ENCODE measurements around the gene XYLT2.

Gene XYLT2

DNA sequence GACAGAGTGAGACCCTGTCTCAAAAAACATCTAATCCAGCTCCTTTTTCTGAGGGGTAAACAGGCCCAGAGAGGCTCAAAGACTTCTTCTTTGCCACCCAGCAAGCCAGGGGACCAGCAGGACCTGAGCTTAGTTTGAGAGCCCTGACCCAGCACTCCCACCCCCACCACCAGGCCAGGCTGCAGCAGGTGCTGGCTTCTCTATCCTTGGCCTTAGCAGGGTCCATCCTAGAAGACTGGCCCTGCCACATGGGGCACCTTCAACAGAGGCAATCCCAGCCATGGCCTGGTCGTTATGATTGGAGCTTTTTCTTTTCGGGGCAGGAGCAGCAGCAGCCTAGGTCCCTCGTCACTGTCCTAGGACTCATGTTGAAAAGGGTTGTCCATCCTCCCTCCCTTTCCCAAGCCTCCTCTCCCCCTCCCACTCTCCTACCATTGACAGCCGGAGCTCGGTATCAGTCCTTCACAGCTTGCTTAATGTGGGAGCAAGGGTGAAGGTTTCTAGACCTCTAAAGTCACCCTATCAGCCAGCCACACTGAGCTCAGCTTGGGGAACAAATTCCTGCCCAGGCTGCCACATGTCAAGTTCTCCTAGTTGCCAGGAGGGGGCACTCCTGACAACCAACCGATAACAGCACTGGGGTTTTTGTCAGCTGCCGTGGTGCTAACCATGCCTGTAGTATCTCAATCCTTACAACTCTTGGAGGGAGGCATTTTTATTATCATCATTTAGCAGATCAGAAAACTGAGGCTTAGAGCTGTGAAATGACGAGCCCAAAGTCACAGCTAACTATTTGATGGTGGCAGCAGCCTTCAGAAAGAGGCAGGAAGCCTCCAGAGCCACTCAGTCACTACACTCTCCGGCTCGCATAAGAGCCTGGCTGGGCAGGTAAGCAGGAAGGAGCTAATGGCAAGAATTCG is 15.9 kb downstream of the XYLT2 start:
- no peak overlapping the region for H3K27ac ChIP-seq
- peak; percentile 18 for DNase-seq (ENCODE audit: low read depth, low spot score)

DNA sequence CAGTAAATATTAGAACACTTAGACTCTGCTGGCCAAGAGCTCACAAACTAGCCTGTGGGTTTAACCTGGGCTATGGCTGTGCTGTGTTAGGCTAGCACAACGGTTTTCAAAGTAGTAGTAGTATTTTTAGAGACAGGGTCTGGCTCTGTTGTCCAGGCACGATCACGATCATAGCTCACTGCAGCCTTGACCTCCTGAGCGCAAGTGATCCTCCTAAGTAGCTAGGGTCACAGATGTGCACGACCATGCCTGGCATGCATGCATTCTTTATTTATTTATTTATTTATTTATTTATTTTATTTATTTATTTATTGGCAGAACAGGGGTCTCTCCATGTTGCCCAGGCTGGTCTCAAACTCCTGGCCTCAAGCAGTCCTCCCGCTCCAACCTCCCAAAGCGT is 16.7 kb downstream of the XYLT2 start:
- no peak for DNase-seq (ENCODE audit: low read depth, low spot score)
- no peak overlapping the region for H3K27ac ChIP-seq

DNA sequence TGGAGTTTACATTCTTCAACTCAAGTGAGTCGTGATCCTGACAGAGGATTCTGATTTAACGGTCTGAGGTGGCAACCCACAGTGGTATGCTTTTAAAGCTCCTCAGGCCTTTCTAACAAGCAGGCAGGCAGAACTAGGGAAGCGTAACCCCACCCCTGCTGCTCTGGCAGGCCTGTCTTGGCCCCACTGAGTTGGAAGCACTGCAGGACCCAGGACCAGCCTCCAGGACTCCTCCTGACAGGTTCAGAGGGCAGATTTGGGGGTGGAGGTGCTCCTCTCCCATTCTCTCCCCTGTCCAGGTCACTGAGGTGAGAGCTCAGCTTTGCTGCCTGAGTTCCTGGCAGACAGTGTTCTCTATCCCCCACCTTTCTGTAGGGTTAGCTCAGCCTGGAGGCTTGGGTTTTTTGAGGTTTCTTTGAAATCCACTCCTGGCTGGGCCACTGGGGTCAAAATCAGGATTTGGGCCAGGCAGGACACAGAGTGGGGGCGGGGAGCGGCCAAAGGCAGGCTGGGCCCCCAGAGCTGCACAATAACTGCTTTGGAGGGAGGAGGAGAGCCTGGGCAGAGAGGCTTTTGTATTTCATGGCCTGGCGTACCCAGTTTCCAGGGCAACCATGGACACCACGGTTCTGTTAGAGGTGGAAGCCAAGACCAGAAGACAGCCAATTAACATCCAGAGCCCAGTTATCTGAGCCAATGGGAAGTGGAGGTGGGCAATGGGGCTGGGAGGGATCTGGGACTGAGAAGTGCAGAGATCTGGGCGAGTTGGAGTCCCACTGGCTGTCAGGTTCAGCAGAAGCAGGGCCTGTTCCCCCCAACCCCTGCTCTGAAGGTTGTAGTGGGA is 17.5 kb downstream of the XYLT2 start:
- no peak overlapping the region for H3K27ac ChIP-seq
- DNase-seq (ENCODE audit: low read depth, low spot score): no peak

DNA sequence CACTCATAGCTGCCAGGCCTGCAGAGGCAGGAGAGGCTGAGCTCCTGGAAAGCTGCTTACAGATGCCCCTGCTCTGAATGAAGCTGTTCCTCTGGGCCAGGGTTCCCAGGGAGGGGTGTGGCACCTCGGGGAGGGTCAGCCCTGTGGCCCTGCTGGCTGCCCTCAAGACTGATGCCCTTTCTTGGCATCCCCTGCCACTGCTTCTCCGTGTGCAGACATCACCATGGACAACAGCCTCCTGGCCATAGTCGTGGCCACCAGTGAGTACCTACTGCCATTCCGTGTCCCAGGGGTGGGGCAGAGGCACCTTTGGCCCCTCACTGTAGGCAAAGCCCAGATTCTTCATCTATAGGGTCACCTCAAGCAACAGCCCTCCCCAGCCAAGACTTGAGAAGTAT is 18.1 kb downstream of the XYLT2 start:
- no peak overlapping the region for H3K27ac ChIP-seq
- DNase-seq (ENCODE audit: low read depth, low spot score): no peak

DNA sequence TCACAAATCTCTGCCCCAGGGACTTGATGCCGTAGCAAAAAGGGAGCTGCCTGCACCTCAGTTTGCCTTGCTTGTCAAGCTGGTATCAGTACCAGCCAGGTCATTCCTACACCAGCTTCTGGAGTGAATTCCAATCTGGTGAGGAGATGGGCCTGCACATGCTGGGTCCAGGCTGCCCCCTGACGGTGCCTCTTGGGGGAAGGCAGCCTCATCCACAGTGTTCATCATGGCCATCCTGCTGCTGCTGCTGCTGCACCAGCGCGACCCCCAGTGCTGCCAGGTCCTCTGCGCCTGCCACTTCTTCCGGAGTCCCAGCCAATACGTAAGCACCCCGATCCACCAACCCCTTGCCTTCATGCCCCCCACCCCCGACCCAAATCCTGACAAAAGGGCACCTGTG is 18.8 kb downstream of the XYLT2 start:
- DNase-seq (ENCODE audit: low read depth, low spot score): no peak
- no peak overlapping the region for H3K27ac ChIP-seq

DNA sequence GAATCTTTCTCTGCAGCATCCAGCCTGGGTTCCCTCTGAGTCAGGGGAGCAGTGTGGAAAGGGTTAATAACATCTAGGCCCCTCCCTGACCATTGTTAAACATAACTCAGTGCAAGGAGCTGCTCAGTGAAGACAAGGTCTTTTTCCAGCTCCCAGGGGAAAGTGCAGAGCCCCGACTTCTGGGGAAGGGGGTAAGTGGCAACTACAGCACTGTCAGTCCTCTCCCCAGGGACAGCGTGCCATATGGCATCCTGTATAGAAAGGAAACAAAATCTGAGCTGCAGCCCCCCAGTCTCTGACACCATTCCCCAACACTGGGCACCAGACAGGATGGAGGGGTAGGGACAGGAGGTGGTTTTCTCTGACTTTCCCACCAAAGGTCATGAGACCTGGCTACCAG is 19.2 kb downstream of the XYLT2 start:
- no peak for DNase-seq (ENCODE audit: low read depth, low spot score)
- H3K27ac ChIP-seq: no peak overlapping the region

DNA sequence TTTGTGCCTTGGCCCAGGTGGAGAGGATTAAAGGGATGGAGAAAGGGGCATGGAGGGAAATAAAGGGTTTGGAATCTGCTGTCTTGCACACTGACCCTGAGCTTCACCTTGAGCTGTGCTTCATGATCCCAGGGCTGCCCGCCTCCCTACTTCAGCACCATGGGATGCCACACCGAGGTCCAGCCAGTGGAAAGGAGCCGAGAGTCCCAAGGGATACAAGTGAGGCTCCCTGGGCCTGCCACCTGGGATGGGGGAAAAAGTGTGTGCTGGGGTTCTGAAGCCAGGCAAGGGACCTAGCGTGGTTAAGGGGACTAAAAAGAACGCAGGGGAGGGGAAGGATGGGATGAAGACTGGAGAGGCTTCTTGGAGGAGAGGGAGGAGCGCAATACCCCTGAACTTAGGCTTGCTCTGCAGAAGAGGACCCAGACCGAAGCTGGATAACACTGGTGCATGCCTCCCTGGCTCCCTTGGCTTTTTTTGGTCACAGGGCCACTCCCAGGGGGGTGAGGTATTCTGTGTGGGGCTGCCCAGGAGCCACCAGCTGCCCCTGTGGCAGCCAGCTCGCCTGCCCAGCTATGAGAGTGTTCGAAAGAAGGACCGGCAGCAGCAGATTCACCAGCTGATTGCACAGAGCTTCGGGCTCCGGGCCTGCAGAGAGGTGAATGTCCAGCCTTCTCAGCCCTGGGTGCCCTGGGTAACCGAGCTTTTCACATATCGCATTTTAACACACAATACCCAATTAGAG is 19.9 kb downstream of the XYLT2 start:
- H3K27ac ChIP-seq: no peak overlapping the region
- DNase-seq (ENCODE audit: low read depth, low spot score): no peak

DNA sequence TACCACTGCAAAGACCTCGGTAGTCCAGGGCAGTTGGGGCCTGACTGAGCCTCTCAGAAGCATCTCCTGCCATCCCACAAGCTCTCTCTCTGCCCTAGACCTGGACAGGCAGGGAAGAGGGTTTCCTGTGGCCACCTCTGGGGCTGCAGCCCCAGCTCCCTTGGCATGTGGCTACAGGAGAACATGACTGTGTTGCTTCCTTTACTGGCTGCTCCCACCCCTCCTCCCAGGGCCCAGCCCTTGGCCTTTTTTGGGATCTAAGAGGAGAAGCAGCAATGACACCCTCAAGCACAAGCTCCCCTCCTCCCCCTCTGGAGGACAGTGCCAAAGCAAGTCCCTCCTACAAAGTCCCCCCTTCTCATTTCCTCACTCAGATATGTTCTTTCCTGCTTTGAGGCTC is 21.5 kb downstream of the XYLT2 start:
- no peak for DNase-seq (ENCODE audit: low read depth, low spot score)
- no peak overlapping the region for H3K27ac ChIP-seq

DNA sequence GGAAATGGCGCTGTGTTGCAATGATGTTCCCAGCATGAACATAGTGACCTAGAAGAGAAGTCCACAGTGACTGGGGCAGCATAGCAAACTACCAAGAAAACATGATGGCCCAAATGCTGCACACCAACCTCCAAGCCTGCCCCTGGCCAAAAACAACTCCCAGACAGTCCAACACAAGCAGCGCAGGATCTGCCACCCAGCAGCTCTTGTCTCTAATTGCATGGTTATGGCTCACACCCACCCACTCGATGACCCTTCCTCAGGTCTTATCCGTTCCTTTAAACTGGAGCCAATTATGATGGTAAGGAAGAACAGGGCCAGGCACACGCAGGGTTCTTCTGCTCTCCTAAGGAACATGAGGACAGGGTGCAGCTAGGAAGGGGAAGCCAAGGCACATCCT is 24.1 kb downstream of the XYLT2 start:
- H3K27ac ChIP-seq: no peak overlapping the region
- DNase-seq (ENCODE audit: low read depth, low spot score): no peak

DNA sequence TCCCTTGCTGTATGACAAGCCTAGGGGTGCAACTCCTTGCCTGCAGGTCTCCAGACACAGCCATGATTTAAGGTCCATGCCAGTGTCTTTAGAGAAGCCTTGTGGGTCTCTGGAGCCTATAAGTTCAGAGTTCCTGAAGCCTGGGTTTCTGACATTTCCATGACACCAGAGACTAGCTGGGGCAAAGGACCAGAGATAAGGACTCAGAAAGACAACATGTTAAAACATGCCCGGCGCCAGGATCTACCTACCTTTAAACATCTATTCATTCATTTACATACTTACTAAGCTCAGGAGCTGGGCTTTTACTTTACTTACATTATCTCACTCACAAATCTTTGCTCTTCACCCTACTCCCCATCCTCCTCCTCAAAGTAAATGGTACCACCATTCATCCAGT is 25.6 kb downstream of the XYLT2 start:
- peak overlapping the region; percentile 92 for H3K27ac ChIP-seq
- DNase-seq (ENCODE audit: low read depth, low spot score): peak; percentile 36

DNA sequence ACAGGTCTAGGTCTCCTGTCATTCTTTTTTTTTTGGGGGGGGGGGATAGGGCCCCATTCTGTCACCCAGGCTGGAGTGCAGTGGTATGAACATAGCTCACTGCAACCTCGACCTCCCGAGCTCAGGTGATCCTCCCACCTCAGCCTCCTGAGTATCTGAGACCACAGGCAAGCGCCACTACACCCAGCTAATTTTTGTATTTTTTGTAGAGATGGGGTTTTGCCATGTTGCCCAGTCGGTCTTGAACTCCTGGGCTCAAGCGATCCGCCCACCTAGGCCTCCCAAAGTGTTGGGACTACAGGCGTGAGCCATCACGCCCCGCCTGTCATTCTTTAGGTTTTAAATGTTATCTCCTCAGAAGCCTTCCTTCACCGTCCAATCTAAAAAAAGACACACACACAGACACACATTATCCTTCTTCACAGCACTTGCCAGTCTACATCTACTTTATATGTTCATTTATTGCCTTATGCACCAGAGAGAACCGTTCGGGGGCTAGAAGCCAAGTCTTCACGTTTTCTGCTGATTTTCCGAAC is 26.4 kb downstream of the XYLT2 start:
- DNase-seq (ENCODE audit: low read depth, low spot score): no peak

DNA sequence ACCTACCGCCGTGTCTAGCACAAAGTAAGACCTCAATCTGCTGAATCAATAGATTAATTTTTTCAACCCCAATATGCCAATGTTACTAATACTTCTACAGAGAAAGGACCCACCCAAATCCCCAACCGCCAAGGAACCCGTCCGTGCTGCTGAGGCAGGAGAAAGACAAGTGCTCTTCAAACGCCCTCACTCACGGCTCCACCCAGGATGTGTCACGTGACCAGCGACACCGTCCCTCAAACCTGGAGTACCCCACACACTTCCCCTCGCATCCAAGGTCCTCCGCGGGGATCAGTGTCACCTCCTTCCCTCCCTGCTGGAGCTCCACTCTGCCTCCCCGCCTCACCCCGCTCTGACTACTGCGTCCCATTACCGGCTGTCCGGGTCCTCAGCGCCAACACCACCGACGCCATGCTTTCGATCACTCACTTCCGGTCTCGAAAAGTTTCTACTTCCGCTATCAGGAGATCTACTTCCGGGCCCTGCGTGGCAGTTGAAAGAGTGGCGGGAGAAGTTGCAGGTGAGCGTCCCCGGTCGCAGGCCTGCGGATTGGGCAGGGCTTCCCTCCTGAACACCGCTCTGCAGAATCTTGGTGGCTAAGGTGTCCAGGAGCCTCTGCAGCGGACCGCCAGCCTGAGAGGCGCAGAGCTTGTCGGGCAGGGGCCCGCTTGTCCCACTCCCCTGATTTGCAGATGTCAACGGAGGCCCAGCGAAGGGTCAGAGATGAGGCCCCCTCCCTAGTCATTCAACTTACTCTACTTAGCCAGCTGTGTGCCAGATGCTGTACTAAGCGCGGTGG is 27.0 kb downstream of the XYLT2 start, which contains the start of the genes EME1 and MRPL27:
EME1 (plus strand) TSS at position 472 of the 799 bp plus-strand sequence. CDS start 1,980 bp downstream, outside the sequence.
MRPL27 (minus strand) TSS at position 427 of the 799 bp plus-strand sequence; CDS start at position 413, 14 bp downstream.
- H3K27ac ChIP-seq: peak within 1 kb of the TSS; percentile 92

More for the DNA sequence above, 26.4 kb downstream of the XYLT2 start:
- peak overlapping the region; percentile 92 for H3K27ac ChIP-seq

DNA sequence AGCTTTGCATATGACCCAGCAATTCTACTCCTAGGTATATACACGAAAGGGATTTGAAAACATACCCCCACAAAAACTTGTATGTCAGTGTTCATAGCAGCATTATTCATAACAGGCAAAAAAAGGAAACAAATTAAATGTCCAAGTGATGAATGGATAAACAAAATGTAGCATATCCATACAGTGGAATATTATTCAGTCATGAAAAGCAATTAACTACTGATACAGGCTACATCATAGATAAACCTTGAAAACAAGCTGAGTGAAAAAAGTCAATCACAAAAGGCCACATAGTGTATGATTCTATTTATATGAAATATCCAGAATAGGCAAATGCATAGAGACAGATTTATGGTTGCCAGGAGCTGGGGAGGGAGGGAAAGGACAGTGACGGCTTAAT is 27.8 kb downstream of the XYLT2 start:
- H3K27ac ChIP-seq: no peak overlapping the region
- no peak for DNase-seq (ENCODE audit: low read depth, low spot score)

More for the DNA sequence above, 27.0 kb downstream of the XYLT2 start, which contains the start of the genes EME1 and MRPL27:
- peak; percentile 59 for DNase-seq (ENCODE audit: low read depth, low spot score)

DNA sequence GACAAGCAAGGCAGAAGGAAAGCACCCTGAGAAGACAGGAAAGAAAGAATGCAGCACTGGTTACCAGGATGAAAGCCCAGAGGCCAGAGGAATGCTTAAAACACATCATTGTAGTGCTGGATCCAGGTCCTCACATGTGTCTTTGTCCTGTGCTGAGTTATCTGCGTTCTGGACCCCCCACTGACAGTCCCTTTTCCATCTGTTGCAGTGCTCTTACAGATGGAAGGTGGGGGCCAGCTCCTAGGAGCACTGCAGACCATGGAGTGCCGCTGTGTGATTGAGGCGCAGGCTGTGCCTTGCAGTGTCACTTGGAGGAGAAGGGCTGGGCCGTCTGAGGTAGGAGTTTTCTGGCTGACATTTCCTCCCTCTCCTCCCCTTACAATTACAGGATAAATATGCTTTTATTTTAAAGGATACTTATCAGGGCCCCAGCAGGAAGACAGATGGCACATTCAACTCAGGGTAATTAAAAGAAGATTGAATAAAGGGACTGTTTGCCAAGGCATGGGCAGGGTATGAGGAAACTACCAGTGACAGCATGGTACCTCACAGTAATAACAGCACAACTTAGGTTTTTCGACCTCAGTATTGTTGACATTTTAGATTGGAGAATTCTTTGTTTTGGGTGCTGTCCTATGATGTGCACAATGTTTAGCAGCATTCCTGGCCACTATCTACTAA is 30.1 kb downstream of the XYLT2 start:
- no peak overlapping the region for H3K27ac ChIP-seq

DNA sequence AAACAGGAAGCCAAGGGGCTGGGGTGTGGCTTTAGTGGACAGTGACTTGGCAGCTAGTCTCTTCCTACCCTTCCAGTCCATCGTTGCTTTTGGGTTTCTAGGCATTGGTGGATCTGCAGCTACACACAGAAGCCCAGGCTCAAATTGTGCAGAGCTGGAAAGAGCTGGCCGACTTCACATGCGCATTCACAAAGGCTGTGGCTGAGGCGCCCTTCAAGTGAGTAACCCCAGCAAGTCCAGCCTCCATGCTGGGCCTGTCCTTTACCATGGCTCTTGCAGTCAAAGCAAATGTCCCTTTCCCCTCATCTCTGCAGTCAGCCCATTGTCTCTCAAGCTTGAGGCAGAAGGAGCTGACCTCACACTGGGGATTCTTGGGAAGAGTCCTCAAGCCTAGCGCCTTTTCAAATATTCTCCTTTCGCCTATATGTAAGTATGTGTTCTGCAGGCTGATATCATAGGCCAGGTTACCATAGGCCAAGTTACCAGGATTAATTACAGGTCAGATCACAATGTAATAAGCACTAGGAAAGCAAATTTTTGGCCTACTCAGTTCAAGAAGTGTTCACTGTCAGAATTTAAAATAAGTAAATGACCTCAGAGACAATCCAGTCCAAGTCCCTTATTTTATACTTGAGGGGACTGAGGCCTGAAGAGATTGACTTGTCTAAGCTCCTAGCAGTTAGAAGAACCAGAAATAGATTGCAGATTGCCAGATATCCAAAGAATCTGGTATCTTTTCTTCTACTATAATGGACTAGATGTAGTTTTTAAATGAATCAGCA is 33.6 kb downstream of the XYLT2 start:
- no peak for DNase-seq (ENCODE audit: low read depth, low spot score)
- H3K27ac ChIP-seq: no peak overlapping the region

More for the DNA sequence above, 30.1 kb downstream of the XYLT2 start:
- no peak for DNase-seq (ENCODE audit: low read depth, low spot score)

DNA sequence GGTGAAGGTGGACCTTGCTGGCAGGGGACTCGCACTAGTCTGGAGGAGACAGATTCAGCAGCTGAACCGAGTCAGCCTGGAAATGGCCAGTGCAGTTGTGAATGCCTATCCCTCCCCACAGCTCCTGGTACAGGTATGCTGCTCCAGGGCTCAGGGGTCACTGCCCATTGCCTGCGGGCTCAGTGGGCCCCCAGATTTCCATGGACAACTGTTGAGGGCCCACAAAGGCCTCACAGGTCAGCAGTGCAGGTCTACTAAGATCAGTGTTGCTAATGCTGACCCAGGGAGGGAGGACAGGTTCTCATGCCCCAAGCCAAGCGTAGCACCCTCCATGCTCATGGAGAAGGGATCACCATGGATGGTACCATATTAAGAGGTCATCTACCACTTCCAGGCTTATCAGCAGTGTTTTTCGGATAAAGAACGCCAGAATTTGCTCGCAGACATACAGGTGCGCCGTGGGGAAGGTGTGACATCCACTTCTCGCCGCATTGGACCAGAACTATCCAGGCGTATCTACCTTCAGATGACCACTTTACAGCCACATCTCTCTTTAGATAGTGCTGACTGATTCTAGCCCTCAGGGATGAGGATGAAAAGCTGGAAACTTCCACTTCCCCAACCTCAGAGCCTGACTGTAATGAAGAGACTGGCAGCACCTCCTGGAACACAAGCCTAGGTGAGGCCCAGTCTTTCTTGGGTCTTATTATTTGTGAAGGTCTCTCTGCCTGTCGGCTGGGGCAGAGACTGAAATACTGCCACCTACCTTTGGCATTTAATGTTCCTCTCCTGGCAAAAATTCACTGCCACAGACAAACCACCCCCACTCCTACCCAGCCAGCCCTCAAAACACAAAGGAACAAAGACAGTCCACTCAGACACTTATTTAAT is 34.7 kb downstream of the XYLT2 start:
- DNase-seq (ENCODE audit: low read depth, low spot score): no peak
- no peak overlapping the region for H3K27ac ChIP-seq

Measured in epithelial cell of prostate (primary cell).